ENCODE data around the gene LAMA5.

- TF ChIP-seq CTCF (IDR thresholded peaks at IDR 0.05; ENCODE audit: low read depth, low read length) (no peak), EZH2phosphoT487 (IDR thresholded peaks at IDR 0.05; ENCODE audit: low read depth) (no peak)
These were observed 10.4 kb downstream of the LAMA5 start for GRCh38 chr20:62356589-62357186.

Data from OCI-LY3 (cell line).